GM12891 (cell line): ENCODE measurements around the gene HEATR5A.

Experiments
- POLR2A ChIP-seq: IDR thresholded peaks from 2 replicates; pipeline ENCODE4 v1.6.1; 2011; ENCODE audit warnings: low read depth, low read length, control low read depth
- SPI1 ChIP-seq: IDR thresholded peaks from 2 replicates; pipeline ENCODE4 v1.6.1; 2011; ENCODE audit warnings: low read depth, low read length, control low read depth
- TAF1 ChIP-seq: IDR thresholded peaks from 2 replicates; pipeline ENCODE4 v1.6.1; 2011; ENCODE audit warnings: low read depth, low read length, control low read depth

GRCh38 chr14:31389946-31390345 is 30.4 kb downstream of the HEATR5A start:
- TF ChIP-seq POLR2A (no peak), TAF1 (no peak), SPI1 (no peak)
